NB4 (cell line): ENCODE results near the gene DCTD.
A peak's percentile ranks its signal among the peaks of the same experiment; 100 is the strongest.

Experiments
- DNase-seq: peaks from one replicate; pipeline ENCODE4 v3.0.0; 2010; ENCODE audit warnings: low read depth
- H3K4me3 ChIP-seq: one replicate; pipeline ENCODE4 v1.5.1; 2011; ENCODE audit warnings: mild to moderate bottlenecking, low read depth, low read length, moderate library complexity
- MYC ChIP-seq: IDR thresholded peaks from 2 replicates; pipeline ENCODE4 v1.6.1; 2011; ENCODE audit warnings: low read depth, low read length
- POLR2A ChIP-seq: IDR thresholded peaks from 2 replicates; pipeline ENCODE4 v1.6.1; 2011; ENCODE audit warnings: mild to moderate bottlenecking; ENCODE audit not compliant: insufficient read length; ENCODE audit errors: extremely low read depth
- TF ChIP-seq, protein P1 (sequence below): IDR thresholded peaks from one replicate; pipeline ENCODE4 v1.5.1; 2012; ENCODE audit warnings: low read depth, low read length
- TF ChIP-seq, protein P2 (sequence below): IDR thresholded peaks from 2 replicates; pipeline ENCODE4 v1.6.1; 2011; ENCODE audit warnings: low read depth, low read length

The DCTD gene

DNA sequence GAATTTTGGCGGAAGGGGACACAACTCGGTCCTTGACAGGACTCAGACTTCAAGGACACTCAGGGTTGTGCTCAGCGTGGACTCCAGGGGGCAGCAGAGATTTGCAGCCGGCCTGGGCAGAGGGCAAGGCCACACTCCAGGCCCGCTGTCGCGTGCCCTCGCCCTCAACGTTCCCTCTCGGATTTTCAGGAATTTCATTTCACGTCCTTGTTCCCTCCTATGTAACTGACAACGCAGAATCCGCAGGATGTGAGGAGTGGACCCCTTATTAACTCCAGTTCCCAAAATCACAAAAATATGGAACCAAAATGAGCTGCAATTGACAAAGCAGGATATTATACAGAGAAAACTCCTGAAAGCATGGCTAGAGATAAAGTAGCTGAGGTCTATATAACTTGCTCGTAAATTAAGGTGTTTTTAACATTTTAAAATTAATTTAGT is 21.0 kb upstream of the DCTD start:
- TF ChIP-seq POLR2A: no peak
- TF ChIP-seq, protein P1, sequence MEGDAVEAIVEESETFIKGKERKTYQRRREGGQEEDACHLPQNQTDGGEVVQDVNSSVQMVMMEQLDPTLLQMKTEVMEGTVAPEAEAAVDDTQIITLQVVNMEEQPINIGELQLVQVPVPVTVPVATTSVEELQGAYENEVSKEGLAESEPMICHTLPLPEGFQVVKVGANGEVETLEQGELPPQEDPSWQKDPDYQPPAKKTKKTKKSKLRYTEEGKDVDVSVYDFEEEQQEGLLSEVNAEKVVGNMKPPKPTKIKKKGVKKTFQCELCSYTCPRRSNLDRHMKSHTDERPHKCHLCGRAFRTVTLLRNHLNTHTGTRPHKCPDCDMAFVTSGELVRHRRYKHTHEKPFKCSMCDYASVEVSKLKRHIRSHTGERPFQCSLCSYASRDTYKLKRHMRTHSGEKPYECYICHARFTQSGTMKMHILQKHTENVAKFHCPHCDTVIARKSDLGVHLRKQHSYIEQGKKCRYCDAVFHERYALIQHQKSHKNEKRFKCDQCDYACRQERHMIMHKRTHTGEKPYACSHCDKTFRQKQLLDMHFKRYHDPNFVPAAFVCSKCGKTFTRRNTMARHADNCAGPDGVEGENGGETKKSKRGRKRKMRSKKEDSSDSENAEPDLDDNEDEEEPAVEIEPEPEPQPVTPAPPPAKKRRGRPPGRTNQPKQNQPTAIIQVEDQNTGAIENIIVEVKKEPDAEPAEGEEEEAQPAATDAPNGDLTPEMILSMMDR: peak; percentile 86
- peak; percentile 46; the same call in 1 of the 2 replicates for TF ChIP-seq MYC
- TF ChIP-seq, protein P2, sequence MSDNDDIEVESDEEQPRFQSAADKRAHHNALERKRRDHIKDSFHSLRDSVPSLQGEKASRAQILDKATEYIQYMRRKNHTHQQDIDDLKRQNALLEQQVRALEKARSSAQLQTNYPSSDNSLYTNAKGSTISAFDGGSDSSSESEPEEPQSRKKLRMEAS: peak; percentile 69
- H3K4me3 ChIP-seq: no peak overlapping the region
- peak; percentile 71 for DNase-seq

DNA sequence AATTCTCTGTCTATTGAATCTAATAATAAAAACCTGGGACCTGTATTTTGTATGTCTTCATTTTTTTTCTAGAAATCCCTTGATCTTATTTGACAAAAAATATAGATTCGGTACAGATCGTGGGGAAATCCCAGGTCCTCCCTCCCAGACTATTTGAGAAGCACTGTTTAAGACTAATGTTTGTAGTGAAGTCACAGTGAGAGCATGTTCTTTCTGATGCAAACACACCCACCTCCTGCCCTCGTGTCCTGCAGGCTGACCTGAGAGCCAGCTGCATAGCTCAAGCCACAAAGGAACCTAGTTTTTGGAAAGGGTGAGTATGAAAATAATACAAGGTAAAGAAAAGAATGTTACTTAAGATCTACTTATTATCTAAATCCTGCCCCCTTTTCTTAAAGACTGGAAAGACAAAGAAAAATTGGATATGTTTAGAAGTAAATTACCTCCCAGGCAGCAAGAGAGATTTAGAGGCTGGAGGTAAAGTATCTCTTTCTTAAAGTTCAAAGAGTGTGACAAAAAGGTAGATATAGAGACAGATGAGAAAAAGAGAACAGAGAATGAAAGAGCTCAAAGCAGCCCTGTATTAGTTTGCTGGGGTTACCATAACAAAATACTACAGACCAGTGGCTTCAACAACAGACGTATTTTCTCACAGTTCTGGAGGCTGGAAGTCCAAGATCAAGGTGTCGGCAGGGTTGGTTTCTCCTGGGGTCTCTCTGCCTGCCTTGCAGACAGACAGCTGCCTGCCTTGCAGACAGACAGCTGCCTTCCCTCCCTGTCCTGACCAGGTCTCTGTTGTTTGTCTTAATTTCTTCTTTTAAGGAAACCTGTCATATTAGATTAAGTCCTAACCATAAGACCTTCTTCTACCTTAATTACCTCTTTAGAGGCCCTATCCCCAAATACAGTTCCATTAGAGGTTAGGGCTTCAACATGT is 20.4 kb upstream of the DCTD start:
- DNase-seq: no peak
- no peak overlapping the region for H3K4me3 ChIP-seq
- TF ChIP-seq MYC: no peak
- no peak for TF ChIP-seq POLR2A
- TF ChIP-seq, protein P1: no peak
- TF ChIP-seq, protein P2: no peak

DNA sequence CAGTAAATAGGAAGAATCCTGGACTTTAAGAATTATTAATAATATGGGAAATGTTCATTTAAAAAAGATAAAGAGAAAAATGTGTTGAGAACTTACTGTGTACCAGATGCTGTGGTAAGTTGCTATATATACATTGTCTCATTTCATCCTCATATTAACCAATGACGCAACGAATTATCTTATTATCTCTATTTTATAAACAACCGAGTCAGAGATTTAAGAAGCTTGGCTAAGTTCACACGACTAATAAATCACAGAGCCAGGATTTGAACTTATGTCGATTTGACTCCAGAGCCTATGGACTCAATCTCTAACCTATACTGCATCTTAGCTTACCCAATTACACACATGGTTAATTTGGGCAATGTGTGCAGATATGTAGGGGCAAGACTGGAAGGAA is 15.5 kb upstream of the DCTD start:
- no peak for TF ChIP-seq POLR2A
- TF ChIP-seq, protein P2: no peak
- TF ChIP-seq, protein P1: no peak
- TF ChIP-seq MYC: no peak
- no peak overlapping the region for H3K4me3 ChIP-seq
- DNase-seq: no peak

DNA sequence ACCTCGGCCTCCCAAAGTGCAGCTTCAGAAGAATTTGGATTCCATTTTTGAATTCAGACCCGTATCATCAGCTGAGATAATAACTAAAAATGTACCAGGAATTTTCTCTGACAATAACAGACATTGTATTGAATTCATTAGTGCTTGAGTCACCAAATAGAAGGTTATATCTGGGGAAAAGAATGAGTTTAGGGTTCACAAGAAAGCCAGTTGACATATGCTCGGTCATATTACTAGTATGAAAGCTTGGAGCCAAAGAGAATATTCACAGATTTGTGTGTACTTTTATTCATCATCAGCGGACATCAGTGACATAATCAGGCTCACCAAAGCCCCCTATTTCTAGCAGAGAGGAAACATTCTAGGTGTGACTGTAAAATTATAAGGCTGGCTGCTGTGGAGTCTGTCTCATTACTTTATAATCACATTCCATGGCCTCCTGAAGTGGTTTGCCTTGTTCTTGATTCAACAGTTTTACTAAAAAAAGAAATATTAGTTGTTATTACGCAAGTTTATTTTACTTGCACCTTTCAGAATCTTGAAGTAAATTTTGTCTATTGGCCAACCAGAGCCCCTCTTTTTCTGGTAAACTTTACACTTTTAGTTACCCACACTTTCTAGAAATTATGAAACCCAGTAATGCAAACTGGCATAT is 14.6 kb upstream of the DCTD start:
- no peak overlapping the region for H3K4me3 ChIP-seq
- no peak for DNase-seq
- TF ChIP-seq, protein P2: no peak
- no peak for TF ChIP-seq POLR2A
- no peak for TF ChIP-seq MYC
- TF ChIP-seq, protein P1: no peak

DNA sequence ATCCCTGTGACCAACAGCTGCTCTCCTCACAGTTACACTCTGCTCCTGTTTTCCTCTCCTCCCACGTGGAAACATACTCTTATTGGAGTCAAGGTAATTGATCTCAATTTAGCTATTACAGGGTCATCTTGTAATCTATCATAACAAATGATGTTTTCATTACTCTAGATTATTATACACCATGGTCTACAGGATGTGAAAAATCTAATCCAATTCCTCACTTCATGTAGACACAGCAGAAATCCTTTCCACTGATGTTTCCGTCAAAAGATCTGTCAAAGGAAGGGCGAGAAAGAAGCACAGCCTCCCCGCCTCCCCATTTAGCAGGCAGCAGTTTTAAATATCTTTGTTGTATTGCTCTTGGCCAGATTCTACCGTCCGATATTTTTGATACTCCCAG is 13.7 kb upstream of the DCTD start:
- H3K4me3 ChIP-seq: no peak overlapping the region
- TF ChIP-seq, protein P2: no peak
- no peak for TF ChIP-seq MYC
- TF ChIP-seq, protein P1: no peak
- no peak for TF ChIP-seq POLR2A
- DNase-seq: no peak
